Mesothelial cell of epicardium (in vitro differentiated cells): ENCODE data around the gene E2F4. TPM values are rescaled to one million over a fixed set of nuclear protein-coding genes. Genes with fewer than 3 reads are reported as not detected.

Experiments
- DNase-seq, 2 experiments: peaks; one replicate each; pipeline ENCODE4 v3.0.0; 2021; ENCODE audit warnings: low spot score in 2 of 2; ENCODE audit not compliant: unreplicated experiment in 2 of 2
- H3K27ac Mint-ChIP-seq: 2 replicates; pipeline ENCODE4 v1.8.0; 2021; ENCODE audit warnings: mixed read lengths
- H3K27me3 Mint-ChIP-seq: 2 replicates; pipeline ENCODE4 v1.8.0; 2021; ENCODE audit warnings: low read depth, mixed read lengths
- H3K36me3 Mint-ChIP-seq: 2 replicates; pipeline ENCODE4 v1.8.0; 2021; ENCODE audit warnings: mixed read lengths
- H3K4me1 Mint-ChIP-seq: 2 replicates; pipeline ENCODE4 v1.8.0; 2021; ENCODE audit warnings: mixed read lengths
- H3K4me3 Mint-ChIP-seq: 2 replicates; pipeline ENCODE4 v1.8.0; 2021; ENCODE audit warnings: mild to moderate bottlenecking, moderate library complexity, mixed read lengths
- H3K9me3 Mint-ChIP-seq: 2 replicates; pipeline ENCODE4 v1.8.0; 2021; ENCODE audit warnings: mixed read lengths
- total RNA-seq: library from RNA; stranded (reverse); gene quantifications from 3 replicates; pipeline ENCODE4 v1.2.1, GENCODE V29; 2021
- TF ChIP-seq, protein P1 (sequence below): fragments of 200-600 bp; sonication (generic); IDR thresholded peaks from one replicate; pipeline ENCODE4 v1.5.0; 2021; ENCODE audit warnings: antibody characterized with exemption; ENCODE audit not compliant: unreplicated experiment

The E2F4 gene
- total RNA-seq, 1 donor from 2014 or later = 80.2 TPM

DNA sequence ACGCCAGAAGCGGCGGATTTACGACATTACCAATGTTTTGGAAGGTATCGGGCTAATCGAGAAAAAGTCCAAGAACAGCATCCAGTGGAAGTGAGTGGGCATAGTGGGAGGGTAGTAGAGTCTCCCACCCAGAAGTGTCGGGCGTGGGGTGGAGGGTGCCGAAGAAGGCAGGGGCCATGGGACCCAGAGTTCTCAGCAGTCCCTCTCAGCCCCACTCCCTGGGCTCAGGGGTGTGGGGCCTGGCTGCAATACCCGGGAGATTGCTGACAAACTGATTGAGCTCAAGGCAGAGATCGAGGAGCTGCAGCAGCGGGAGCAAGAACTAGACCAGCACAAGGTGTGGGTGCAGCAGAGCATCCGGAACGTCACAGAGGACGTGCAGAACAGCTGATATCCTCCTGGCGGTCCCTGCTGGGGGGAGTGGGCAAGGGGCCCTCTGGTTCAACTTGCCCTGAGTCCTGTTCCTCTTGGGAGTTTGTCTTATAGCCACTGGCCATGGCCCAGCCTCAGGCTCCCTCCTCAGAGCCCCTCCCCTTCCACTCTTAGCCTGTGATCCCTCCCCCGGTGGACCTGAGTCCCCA, 916 bp downstream of the E2F4 start:
- no peak for DNase-seq
- Mint-ChIP-seq H3K9me3 (no peaks in the 10 kb centered on the region), H3K36me3 (peaks cover 16% of the 10 kb centered on the region), H3K4me3 (peak overlapping the region; percentile 84), H3K27me3 (no peaks in the 10 kb centered on the region), H3K27ac (peak overlapping the region; percentile 86), H3K4me1 (peaks cover 19% of the 10 kb centered on the region)
- TF ChIP-seq, protein P1, sequence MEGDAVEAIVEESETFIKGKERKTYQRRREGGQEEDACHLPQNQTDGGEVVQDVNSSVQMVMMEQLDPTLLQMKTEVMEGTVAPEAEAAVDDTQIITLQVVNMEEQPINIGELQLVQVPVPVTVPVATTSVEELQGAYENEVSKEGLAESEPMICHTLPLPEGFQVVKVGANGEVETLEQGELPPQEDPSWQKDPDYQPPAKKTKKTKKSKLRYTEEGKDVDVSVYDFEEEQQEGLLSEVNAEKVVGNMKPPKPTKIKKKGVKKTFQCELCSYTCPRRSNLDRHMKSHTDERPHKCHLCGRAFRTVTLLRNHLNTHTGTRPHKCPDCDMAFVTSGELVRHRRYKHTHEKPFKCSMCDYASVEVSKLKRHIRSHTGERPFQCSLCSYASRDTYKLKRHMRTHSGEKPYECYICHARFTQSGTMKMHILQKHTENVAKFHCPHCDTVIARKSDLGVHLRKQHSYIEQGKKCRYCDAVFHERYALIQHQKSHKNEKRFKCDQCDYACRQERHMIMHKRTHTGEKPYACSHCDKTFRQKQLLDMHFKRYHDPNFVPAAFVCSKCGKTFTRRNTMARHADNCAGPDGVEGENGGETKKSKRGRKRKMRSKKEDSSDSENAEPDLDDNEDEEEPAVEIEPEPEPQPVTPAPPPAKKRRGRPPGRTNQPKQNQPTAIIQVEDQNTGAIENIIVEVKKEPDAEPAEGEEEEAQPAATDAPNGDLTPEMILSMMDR = no peak

DNA sequence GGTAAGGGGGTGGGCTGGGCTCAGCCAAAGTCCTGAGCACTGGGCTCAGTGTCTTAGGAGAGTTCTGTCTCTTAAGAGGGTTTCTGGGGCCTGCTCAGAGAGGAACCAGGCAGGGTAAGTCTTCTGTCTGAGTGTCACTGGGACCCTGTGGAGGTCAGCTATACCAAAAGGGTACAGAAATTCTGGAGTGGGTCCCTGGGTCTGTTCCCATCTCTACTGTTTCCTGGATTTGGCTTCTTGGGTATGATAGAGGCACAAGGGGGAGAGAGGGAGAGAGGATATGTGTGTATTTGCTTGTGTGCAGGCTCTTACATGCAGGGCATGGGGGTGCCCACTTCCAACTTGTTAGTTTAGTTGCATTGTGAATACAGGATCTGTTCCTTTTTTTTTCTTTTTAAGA, 1.6 kb downstream of the E2F4 start:
- Mint-ChIP-seq H3K36me3 (peaks cover 16% of the 10 kb centered on the region), H3K27ac (peak overlapping the region; percentile 25), H3K27me3 (no peaks in the 10 kb centered on the region)

DNA sequence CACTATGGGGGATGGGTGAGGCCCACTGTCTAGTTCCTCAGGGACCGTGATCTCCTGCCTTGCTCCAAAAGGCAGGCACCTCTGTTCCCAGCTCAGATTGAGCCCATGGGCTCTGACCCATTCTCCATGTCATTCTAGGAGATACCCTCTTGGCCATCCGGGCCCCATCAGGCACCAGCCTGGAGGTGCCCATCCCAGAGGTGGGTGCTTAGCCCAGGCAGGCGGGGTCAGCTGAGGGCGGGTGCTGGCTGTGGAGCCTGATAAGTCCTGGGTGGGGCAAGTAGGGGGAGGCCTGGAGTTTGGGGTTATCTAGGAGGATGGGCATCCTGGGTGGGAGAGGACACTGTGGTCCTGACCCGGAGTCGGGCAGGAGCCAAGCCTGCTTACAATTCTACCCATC, 2.3 kb downstream of the E2F4 start:
- H3K27ac Mint-ChIP-seq = no peak overlapping the region
- H3K9me3 Mint-ChIP-seq = no peaks in the 10 kb centered on the region
- peaks cover 16% of the 10 kb centered on the region for H3K36me3 Mint-ChIP-seq
- peak overlapping the region; percentile 84 for H3K4me3 Mint-ChIP-seq
- no peaks in the 10 kb centered on the region for H3K27me3 Mint-ChIP-seq
- DNase-seq = no peak
- peaks cover 19% of the 10 kb centered on the region for H3K4me1 Mint-ChIP-seq
- TF ChIP-seq, protein P1 = no peak

More for the DNA sequence above, 1.6 kb downstream of the E2F4 start:
- DNase-seq = no peak
- TF ChIP-seq, protein P1 = no peak
- Mint-ChIP-seq H3K4me1 (peaks cover 19% of the 10 kb centered on the region), H3K4me3 (peak overlapping the region; percentile 84), H3K9me3 (no peaks in the 10 kb centered on the region)

DNA sequence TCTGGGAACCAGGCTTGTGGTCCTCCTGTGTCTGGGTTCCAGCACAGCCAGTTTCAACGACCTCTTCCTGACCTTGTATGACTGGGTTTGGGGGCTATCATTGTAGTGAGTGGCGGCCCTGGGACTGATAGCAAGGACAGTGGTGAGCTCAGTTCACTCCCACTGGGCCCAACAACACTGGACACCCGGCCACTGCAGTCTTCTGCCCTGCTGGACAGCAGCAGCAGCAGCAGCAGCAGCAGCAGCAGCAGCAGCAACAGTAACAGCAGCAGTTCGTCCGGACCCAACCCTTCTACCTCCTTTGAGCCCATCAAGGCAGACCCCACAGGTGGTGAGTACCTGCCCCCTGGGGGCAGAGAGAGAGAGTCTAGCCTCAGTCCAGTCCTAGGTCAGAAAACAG, 3.7 kb downstream of the E2F4 start:
- H3K4me1 Mint-ChIP-seq = peaks cover 24% of the 10 kb centered on the region
- TF ChIP-seq, protein P1 = no peak
- no peak overlapping the region for H3K27ac Mint-ChIP-seq
- H3K36me3 Mint-ChIP-seq = peaks cover 16% of the 10 kb centered on the region
- no peaks in the 10 kb centered on the region for H3K9me3 Mint-ChIP-seq
- H3K27me3 Mint-ChIP-seq = peaks cover 5% of the 10 kb centered on the region
- no peak overlapping the region for H3K4me3 Mint-ChIP-seq
- no peak for DNase-seq

DNA sequence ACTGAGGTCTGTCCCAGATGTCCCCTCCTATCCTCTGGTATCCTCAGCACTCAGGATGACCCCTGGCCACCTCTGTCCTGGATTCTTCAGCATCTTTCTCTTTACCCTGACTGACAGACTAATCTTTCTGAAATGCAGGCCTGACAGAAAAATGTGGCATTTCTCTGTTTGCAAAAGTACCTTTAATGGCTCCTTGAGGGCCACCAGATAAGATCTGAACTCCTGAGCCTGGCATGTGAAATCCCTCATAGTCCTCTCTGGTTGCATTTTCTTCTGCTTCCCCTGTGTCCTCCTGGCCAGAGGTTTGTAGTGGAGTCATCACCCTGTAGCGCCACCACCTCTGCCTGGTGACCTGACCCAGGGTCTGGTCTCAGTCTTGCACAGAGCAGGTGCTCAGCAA, 4.9 kb downstream of the E2F4 start:
- peaks cover 22% of the 10 kb centered on the region for H3K4me1 Mint-ChIP-seq
- H3K4me3 Mint-ChIP-seq = no peak overlapping the region
- H3K27ac Mint-ChIP-seq = no peak overlapping the region
- no peak for DNase-seq
- TF ChIP-seq, protein P1 = no peak
- H3K27me3 Mint-ChIP-seq = peaks cover 5% of the 10 kb centered on the region
- peaks cover 16% of the 10 kb centered on the region for H3K36me3 Mint-ChIP-seq
- H3K9me3 Mint-ChIP-seq = no peaks in the 10 kb centered on the region

DNA sequence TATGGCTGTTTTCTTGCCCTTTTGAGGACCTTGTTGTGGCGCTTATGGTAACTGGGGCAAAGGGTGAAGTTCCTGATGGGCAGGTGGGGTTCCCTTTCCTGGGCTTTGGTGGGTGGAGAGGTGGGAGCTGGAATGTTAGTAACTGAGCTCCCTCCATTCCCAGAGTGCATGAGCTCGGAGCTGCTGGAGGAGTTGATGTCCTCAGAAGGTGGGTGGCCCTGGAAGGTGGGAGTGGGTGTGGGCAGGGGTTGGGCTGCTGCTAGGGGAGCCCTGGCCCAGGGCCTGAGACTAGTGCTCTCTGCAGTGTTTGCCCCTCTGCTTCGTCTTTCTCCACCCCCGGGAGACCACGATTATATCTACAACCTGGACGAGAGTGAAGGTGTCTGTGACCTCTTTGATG, 5.7 kb downstream of the E2F4 start:
- no peaks in the 10 kb centered on the region for H3K9me3 Mint-ChIP-seq
- DNase-seq = no peak
- peaks cover 5% of the 10 kb centered on the region for H3K27me3 Mint-ChIP-seq
- no peak overlapping the region for H3K4me3 Mint-ChIP-seq
- peaks cover 16% of the 10 kb centered on the region for H3K36me3 Mint-ChIP-seq
- peaks cover 18% of the 10 kb centered on the region for H3K4me1 Mint-ChIP-seq
- TF ChIP-seq, protein P1 = no peak
- H3K27ac Mint-ChIP-seq = no peak overlapping the region
